A204.1 (cell line): ENCODE results near the gene CYTH4.

Experiments
- FAIRE-seq: peaks from 2 replicates; lab custom pipeline; 2012; peaks lifted over from hg19 to GRCh38; lab: Jason Lieb, UNC

CYTH4 gene

GRCh38 chr22:37270928-37271650, 11.2 kb upstream of the CYTH4 start:
- no peak for FAIRE-seq

- no peak for FAIRE-seq
These were observed 9.0 kb upstream of the CYTH4 start for GRCh38 chr22:37273126-37273845.

- no peak for FAIRE-seq
These were observed 8.5 kb upstream of the CYTH4 start for GRCh38 chr22:37273846-37274225.

- no peak for FAIRE-seq
These were observed 7.9 kb upstream of the CYTH4 start for GRCh38 chr22:37274380-37274862.

- FAIRE-seq: no peak
These were observed 7.2 kb upstream of the CYTH4 start for GRCh38 chr22:37275134-37275533.

GRCh38 chr22:37275622-37276021, 6.7 kb upstream of the CYTH4 start:
- FAIRE-seq: no peak

- no peak for FAIRE-seq
These were observed 5.5 kb upstream of the CYTH4 start for GRCh38 chr22:37276776-37277175.

- no peak for FAIRE-seq
These were observed 4.9 kb upstream of the CYTH4 start for GRCh38 chr22:37277384-37277783.

- FAIRE-seq: no peak
These were observed 4.0 kb upstream of the CYTH4 start for GRCh38 chr22:37278261-37278660.

- no peak for FAIRE-seq
These were observed 2.8 kb upstream of the CYTH4 start for GRCh38 chr22:37279331-37280181.

- FAIRE-seq: no peak
These were observed 1.6 kb upstream of the CYTH4 start for GRCh38 chr22:37280718-37281117.

- FAIRE-seq: no peak
These were observed 1.1 kb upstream of the CYTH4 start for GRCh38 chr22:37281195-37281594.

- FAIRE-seq: no peak
These were observed 493 bp upstream of the CYTH4 start for GRCh38 chr22:37281646-37282384.

GRCh38 chr22:37283393-37283937, 1.2 kb downstream of the CYTH4 start:
- FAIRE-seq: no peak

- FAIRE-seq: no peak
These were observed 2.0 kb downstream of the CYTH4 start for GRCh38 chr22:37284126-37284804.

- no peak for FAIRE-seq
These were observed 2.6 kb downstream of the CYTH4 start for GRCh38 chr22:37284805-37285355.

GRCh38 chr22:37285937-37286336, 3.6 kb downstream of the CYTH4 start:
- FAIRE-seq: no peak

GRCh38 chr22:37287550-37287951, 5.2 kb downstream of the CYTH4 start:
- no peak for FAIRE-seq

GRCh38 chr22:37288521-37288920, 6.2 kb downstream of the CYTH4 start:
- FAIRE-seq: no peak

- FAIRE-seq: no peak
These were observed 6.9 kb downstream of the CYTH4 start for GRCh38 chr22:37289156-37289735.

- no peak for FAIRE-seq
These were observed 8.4 kb downstream of the CYTH4 start for GRCh38 chr22:37290737-37291136.
